ENCODE results near the gene RAD1.

DNA sequence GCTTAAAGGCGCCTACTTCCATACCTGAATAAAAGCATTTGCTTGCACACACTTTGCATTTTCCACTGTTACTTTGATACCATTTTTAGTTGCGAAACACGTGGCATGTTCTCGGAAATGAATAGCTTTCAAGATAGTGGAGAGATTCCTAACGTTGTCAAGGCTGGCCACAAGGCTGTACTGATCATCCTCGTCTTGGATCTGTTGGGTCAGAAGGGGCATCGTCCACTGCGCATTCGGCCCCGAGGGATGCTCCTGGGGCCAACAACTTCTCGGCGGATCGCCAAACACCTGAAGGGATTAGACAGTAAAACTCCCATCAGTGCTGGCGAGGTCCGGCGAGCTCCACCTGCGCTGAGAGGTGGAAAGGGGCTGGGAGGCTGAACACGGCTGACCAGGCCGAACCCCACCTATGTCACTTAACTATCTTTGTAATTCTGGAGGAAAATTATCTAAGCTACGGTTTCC is 599 bp downstream of the RAD1 start:
- TF ChIP-seq RFX5 (IDR thresholded peaks at IDR 0.05; ENCODE audit: borderline replicate concordance, low read depth, low read length) (no peak), CREB1 (IDR thresholded peaks at IDR 0.05) (no peak), RBBP5 (IDR thresholded peaks at IDR 0.05; ENCODE audit: borderline replicate concordance, low read depth, low read length) (no peak), CHD1 (IDR thresholded peaks at IDR 0.05; ENCODE audit: low read depth, low read length) (no peak), EP300 (IDR thresholded peaks at IDR 0.05; ENCODE audit: borderline replicate concordance in 1 of 2, low read depth in 2 of 2, low read length in 2 of 2) (no peak), YY1 (IDR thresholded peaks at IDR 0.05; ENCODE audit: low read depth, low read length) (no peak), CEBPB (IDR thresholded peaks at IDR 0.05; ENCODE audit: low read depth, low read length) (no peak; the same call in 1 of the 2 replicates), POLR2A (IDR thresholded peaks at IDR 0.05; ENCODE audit: control extremely low read depth in 1 of 2, low read depth in 2 of 2, low read length in 2 of 2) (no peak), KDM1A (IDR thresholded peaks at IDR 0.05; ENCODE audit: borderline replicate concordance, low read length) (no peak), TAF1 (IDR thresholded peaks at IDR 0.05; ENCODE audit: low read depth, low read length) (no peak), TBP (IDR thresholded peaks at IDR 0.05; ENCODE audit: low read depth, low read length) (no peak)
- TF ChIP-seq, protein P1, sequence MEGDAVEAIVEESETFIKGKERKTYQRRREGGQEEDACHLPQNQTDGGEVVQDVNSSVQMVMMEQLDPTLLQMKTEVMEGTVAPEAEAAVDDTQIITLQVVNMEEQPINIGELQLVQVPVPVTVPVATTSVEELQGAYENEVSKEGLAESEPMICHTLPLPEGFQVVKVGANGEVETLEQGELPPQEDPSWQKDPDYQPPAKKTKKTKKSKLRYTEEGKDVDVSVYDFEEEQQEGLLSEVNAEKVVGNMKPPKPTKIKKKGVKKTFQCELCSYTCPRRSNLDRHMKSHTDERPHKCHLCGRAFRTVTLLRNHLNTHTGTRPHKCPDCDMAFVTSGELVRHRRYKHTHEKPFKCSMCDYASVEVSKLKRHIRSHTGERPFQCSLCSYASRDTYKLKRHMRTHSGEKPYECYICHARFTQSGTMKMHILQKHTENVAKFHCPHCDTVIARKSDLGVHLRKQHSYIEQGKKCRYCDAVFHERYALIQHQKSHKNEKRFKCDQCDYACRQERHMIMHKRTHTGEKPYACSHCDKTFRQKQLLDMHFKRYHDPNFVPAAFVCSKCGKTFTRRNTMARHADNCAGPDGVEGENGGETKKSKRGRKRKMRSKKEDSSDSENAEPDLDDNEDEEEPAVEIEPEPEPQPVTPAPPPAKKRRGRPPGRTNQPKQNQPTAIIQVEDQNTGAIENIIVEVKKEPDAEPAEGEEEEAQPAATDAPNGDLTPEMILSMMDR (IDR thresholded peaks at IDR 0.05; ENCODE audit: control extremely low read depth in 1 of 3, insufficient read depth in 1 of 3, low read depth in 1 of 3, low read length in 3 of 3): no peak
- TF ChIP-seq, protein P2, sequence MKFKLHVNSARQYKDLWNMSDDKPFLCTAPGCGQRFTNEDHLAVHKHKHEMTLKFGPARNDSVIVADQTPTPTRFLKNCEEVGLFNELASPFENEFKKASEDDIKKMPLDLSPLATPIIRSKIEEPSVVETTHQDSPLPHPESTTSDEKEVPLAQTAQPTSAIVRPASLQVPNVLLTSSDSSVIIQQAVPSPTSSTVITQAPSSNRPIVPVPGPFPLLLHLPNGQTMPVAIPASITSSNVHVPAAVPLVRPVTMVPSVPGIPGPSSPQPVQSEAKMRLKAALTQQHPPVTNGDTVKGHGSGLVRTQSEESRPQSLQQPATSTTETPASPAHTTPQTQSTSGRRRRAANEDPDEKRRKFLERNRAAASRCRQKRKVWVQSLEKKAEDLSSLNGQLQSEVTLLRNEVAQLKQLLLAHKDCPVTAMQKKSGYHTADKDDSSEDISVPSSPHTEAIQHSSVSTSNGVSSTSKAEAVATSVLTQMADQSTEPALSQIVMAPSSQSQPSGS (IDR thresholded peaks at IDR 0.05; ENCODE audit: low read length): no peak

Data from H1 (cell line).